RWPE1 (cell line): ENCODE data around the gene TULP3.

ENCODE experiments used
- CTCF ChIA-PET: fragments of 350-600 bp; sonication (Branson Sonifier 250); formaldehyde crosslinking; extraction: SDS; loops from one replicate; lab custom pipeline; 2021; lab: Yijun Ruan, JAX
- POLR2A ChIA-PET: fragments of 400-600 bp; formaldehyde crosslinking; extraction: SDS; loops from one replicate; lab custom pipeline; 2020; ENCODE audit warnings: antibody characterized with exemption; ENCODE audit not compliant: low non-redundant PET; lab: Yijun Ruan, JAX
- DNase-seq: peaks from one replicate; pipeline ENCODE4 v3.0.0; 2012; ENCODE audit warnings: low spot score
- H3K27ac ChIP-seq: fragments of 450-650 bp; 2 replicates; pipeline ENCODE4 v1.5.1; 2017
- CTCF ChIP-seq: fragments of 450-650 bp; conservative IDR thresholded peaks from 2 replicates; pipeline ENCODE4 v1.5.1; 2017; ENCODE audit warnings: low read depth, mild to moderate bottlenecking

Gene TULP3

GRCh38 chr12:2919249-2919648 is 28.6 kb downstream of the TULP3 start:
- ChIA-PET POLR2A (no interaction called here), CTCF (no interaction called here)
- no peak overlapping the region for H3K27ac ChIP-seq
- DNase-seq = no peak
- TF ChIP-seq CTCF = no peak

GRCh38 chr12:2922329-2922728 is 31.6 kb downstream of the TULP3 start:
- no peak overlapping the region for H3K27ac ChIP-seq
- TF ChIP-seq CTCF = no peak
- ChIA-PET POLR2A (no interaction called here), CTCF (interaction anchor here (0.7 kb wide), 1 partner anchor 17 kb away, joined by 9 read pairs; no protein-coding TSS in a partner anchor)
- no peak for DNase-seq

GRCh38 chr12:2923057-2923456 is 32.4 kb downstream of the TULP3 start:
- TF ChIP-seq CTCF = no peak
- ChIA-PET CTCF (no interaction called here), POLR2A (no interaction called here)
- H3K27ac ChIP-seq = no peak overlapping the region
- no peak for DNase-seq

GRCh38 chr12:2924019-2924418 is 33.3 kb downstream of the TULP3 start:
- POLR2A ChIA-PET = no interaction called here
- no peak for TF ChIP-seq CTCF
- CTCF ChIA-PET = interaction anchor here (0.6 to 0.7 kb wide), 4 partner anchors 12 to 1744 kb away, joined by 4 to 5 read pairs (median 4); no protein-coding TSS in a partner anchor
- DNase-seq = no peak
- no peak overlapping the region for H3K27ac ChIP-seq

- peak; percentile 12 for DNase-seq
- no peak for TF ChIP-seq CTCF
- no peak overlapping the region for H3K27ac ChIP-seq
- ChIA-PET POLR2A (no interaction called here), CTCF (no interaction called here)
Measured at GRCh38 chr12:2925322-2925995, 34.8 kb downstream of the TULP3 start.

GRCh38 chr12:2930865-2931264 is 40.2 kb downstream of the TULP3 start:
- POLR2A ChIA-PET = no interaction called here
- CTCF ChIA-PET = no interaction called here
- TF ChIP-seq CTCF = no peak
- H3K27ac ChIP-seq = no peak overlapping the region
- DNase-seq = no peak
